ENCODE results near the gene RPA4. TPM values are rescaled to one million over a fixed set of nuclear protein-coding genes. Genes with fewer than 3 reads are reported as not detected.
"Not testable (repeated sequence)": the region's sequence is repeated elsewhere in the genome, so short reads cannot be mapped to it uniquely, and the experiment has no call there.

RPA4 gene, protein sequence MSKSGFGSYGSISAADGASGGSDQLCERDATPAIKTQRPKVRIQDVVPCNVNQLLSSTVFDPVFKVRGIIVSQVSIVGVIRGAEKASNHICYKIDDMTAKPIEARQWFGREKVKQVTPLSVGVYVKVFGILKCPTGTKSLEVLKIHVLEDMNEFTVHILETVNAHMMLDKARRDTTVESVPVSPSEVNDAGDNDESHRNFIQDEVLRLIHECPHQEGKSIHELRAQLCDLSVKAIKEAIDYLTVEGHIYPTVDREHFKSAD
- total RNA-seq = under 1 TPM in 1 of 2 experiments, not detected in 1; 0.23 TPM

DNA sequence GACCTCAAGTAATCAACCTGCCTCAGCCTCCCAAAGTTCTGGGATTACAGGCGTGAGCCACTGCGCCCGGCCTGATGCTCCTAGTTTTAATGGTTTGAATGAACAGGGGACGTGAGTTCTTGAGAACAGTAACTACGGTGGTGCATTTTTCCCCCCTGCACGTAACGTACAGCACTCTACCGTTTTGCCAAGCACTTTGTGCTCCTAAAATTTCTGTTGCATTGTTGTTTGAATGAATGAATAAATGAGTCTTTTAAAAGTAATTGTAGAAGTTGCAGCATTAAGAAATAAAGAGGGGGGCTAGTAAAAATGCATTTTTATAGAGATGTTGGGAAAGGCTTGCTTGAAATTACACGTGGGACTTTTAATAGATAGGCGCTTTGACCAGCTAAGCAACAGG, at the start of gene RPA4:
Gene RPA4 (plus strand): TSS at position 301 of the 400 bp plus-strand sequence. CDS start 403 bp downstream, outside the sequence.
- Mint-ChIP-seq H3K27me3 (no peaks in the 10 kb centered on the region), H3K36me3 (peaks cover 2% of the 10 kb centered on the region), H3K4me3 (no peak within 1 kb of the TSS), H3K9me3 (no peaks in the 10 kb centered on the region), H3K4me1 (no peaks in the 10 kb centered on the region), H3K27ac (no peak within 1 kb of the TSS)
- DNase-seq = no peak

DNA sequence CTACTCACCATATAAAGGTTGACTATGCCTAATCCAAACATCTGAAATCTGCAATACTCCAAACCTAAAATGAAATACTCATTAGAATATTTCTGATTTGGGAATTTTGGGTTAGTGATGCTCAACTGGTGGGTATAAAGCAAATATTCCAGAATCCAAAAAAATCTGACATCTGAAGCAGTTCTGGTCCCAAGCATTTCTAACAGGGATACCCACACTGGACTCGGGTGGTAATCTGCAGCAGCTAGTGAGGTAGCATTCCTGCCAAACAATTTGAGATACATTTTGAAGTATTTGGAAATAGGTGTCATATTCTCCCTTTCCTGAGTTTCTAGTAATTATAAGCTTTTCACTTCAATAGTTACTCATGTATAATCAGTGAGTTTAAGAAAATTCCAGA, 49.6 kb upstream of the RPA4 start:
- Mint-ChIP-seq H3K27ac (no peak overlapping the region), H3K4me3 (no peak overlapping the region), H3K27me3 (no peaks in the 10 kb centered on the region), H3K36me3 (no peaks in the 10 kb centered on the region), H3K9me3 (no peaks in the 10 kb centered on the region), H3K4me1 (no peaks in the 10 kb centered on the region)
- DNase-seq = no peak

DNA sequence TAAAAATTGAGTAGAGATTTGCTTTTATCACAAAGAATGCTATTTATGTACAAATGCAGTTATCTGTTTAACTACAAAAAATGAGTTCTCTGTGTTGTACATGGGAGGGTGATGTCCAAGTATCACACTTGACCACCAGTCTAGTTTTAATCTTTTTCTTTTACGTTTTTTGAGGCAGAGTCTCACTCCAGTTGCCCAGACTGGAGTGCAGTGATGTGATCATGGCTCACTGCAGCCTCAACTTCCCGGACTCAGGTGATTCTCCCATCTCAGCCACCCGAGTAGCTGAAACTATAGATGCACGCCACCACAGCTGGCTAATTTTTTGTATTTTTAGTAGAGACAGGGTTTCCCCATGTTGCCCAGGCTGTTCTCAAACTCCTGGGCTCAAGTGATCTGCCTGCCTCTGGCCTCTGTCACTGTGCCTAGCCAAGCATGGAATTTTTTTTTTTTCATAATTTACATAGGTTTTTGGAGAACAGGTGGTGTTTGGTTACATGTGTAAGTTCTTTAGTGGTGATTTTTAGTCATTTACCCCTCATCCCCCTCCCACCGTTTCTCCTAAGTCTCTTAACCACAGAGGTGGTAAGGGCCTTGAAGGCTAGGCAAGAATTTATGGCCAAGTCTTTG, 47.9 kb upstream of the RPA4 start:
- H3K27me3 Mint-ChIP-seq = no peaks in the 10 kb centered on the region
- H3K9me3 Mint-ChIP-seq = no peaks in the 10 kb centered on the region
- no peak overlapping the region for H3K4me3 Mint-ChIP-seq
- no peak overlapping the region for H3K27ac Mint-ChIP-seq
- H3K36me3 Mint-ChIP-seq = no peaks in the 10 kb centered on the region
- no peak for DNase-seq
- H3K4me1 Mint-ChIP-seq = no peaks in the 10 kb centered on the region

DNA sequence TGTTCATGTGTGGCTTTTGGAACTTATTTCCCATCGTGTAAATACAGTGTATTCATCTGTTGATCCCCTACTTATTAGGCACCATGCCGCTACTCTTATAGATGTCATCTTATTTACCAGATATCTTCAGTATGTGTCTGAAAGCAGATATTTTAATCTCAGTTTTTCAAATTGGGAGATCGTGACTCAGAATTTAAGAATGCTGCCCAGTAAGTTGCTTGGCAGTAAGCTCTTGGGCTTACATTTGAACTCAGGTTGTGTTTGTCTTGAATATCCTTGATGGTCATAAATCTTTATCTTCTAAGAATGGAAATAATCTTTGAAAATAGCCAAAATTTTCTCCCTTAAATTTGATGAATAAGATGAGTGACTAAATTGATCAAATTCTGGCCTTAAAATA, 45.9 kb upstream of the RPA4 start:
- peaks cover 2% of the 10 kb centered on the region for H3K4me1 Mint-ChIP-seq
- no peak overlapping the region for H3K27ac Mint-ChIP-seq
- no peak overlapping the region for H3K4me3 Mint-ChIP-seq
- DNase-seq = no peak
- H3K27me3 Mint-ChIP-seq = no peaks in the 10 kb centered on the region
- no peaks in the 10 kb centered on the region for H3K36me3 Mint-ChIP-seq
- H3K9me3 Mint-ChIP-seq = peaks cover 1% of the 10 kb centered on the region

DNA sequence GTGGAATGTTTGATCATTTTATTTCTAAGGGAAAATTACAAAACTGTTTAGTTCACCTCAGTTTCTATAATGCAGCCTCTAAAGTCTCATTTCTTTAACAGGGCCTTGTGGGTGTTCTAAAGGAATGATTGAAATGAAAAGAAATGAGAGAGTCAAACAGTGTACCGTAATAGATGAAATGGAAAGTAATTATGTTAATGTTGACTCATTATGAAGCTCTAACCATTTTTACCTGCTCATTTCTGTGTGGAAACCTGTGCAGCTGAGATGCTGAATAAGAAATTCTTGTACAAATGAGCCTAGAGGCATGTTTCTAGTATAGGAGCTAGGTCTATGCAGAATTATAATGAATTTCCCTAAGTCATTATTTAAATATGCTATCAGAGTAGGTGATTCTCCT, 45.2 kb upstream of the RPA4 start:
- DNase-seq = no peak
- no peak overlapping the region for H3K27ac Mint-ChIP-seq
- peaks cover 1% of the 10 kb centered on the region for H3K9me3 Mint-ChIP-seq
- no peaks in the 10 kb centered on the region for H3K36me3 Mint-ChIP-seq
- H3K27me3 Mint-ChIP-seq = no peaks in the 10 kb centered on the region
- peaks cover 2% of the 10 kb centered on the region for H3K4me1 Mint-ChIP-seq
- no peak overlapping the region for H3K4me3 Mint-ChIP-seq

DNA sequence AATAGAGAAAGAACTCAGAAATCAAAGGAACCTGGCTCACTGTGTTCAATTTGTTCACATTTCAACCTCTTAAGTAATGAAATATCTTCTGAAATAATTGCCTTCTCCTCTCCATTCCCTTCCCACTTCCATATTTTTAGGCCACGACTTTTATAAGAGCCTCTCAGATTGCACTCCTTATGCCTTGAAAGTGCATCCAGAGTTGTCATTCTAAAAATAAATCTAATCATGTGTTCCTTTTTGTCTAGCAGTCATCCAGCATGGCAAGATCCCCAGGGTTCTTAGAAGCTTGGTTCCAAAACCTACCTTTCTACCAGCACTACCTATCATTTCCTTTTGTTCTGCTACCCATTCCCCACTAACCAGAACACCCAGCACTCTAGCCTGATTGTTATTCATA, 42.4 kb upstream of the RPA4 start:
- DNase-seq = no peak
- Mint-ChIP-seq H3K27ac (no peak overlapping the region), H3K9me3 (peaks cover 1% of the 10 kb centered on the region), H3K36me3 (no peaks in the 10 kb centered on the region), H3K4me3 (no peak overlapping the region), H3K4me1 (peaks cover 2% of the 10 kb centered on the region), H3K27me3 (no peaks in the 10 kb centered on the region)

DNA sequence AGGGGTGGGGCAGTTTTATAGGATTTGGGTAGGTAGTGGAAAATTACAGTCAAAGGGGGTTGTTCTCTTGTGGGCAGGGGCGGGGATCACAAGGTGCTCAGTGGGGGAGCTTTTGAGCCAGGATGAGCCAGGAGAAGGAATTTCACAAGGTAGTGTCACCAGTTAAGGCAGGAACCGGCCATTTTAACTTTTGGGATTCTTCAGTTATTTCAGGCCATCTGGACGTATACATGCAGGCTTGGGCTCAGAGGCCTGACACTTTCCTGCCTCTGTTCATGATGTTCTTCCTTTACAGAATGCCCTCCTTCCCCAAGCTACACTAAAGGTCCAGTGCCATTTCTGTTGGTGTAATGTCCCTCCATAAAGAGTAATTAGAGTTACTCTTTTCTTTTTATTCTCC, 41.8 kb upstream of the RPA4 start:
- not testable (repeated sequence) for DNase-seq, H3K27ac Mint-ChIP-seq, H3K27me3 Mint-ChIP-seq, H3K4me1 Mint-ChIP-seq, H3K9me3 Mint-ChIP-seq, H3K4me3 Mint-ChIP-seq, H3K36me3 Mint-ChIP-seq

DNA sequence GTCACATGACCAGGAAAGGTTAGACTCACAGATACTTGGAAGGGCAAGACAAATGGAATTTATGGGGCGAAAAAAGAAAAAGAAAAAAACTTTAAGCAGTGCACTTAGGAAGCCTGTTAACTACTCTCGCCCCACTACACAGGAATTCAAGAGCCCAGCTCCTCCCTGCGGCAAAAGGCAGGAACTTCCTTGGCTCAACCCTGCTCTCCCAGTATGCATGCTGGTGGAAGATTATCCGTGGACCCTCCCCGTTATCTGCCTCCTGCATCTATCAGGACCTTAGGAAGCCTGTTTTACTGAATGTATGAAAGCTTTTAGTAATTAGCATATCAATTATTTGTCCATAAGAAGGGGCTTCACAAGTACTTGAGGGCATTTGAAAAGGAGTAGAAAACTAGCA, 40.1 kb upstream of the RPA4 start:
- Mint-ChIP-seq H3K9me3 (peaks cover 1% of the 10 kb centered on the region), H3K27ac (no peak overlapping the region), H3K4me1 (peaks cover 2% of the 10 kb centered on the region), H3K36me3 (peaks cover 3% of the 10 kb centered on the region), H3K27me3 (no peaks in the 10 kb centered on the region), H3K4me3 (no peak overlapping the region)
- no peak for DNase-seq

DNA sequence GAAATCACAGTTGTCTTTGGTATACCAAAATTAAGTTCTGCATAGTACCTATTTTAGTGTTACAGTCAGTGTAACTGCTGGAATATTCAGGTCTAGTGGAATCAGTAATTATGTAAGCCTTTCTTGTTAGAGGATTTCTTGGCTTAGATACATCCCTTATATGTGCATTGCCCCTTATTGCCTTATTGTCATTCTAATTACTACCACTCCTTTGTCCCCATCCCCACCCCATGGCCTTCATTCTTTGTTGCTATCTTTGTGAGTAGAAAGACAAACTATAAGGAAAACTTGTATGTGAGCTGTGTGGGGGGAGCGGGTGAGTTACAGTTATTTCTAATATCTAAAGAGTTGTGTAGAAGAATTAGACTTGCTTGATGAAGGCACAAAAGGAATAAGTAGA, 36.9 kb upstream of the RPA4 start:
- Mint-ChIP-seq H3K4me3 (no peak overlapping the region), H3K9me3 (no peaks in the 10 kb centered on the region), H3K27ac (no peak overlapping the region)

DNA sequence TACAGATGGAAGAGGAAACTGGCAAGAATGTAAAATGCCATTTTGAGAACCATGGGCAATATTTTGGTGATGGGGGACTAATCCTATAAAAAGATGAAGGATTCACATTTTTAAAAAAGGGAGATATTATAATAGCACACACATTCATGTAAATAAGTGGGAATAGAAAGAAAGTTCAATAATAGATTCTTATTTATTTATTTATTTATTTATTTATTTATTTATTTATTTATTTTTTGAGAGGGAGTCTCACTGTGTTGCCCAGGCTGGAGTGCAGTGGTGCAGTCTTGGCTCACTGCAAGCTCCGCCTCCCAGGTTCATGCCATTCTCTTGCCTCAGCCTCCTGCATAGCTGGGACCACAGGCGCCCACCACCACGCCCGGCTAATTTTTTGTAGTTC, 24.3 kb upstream of the RPA4 start:
- H3K4me3 Mint-ChIP-seq, H3K9me3 Mint-ChIP-seq, H3K4me1 Mint-ChIP-seq, DNase-seq, H3K27me3 Mint-ChIP-seq, H3K27ac Mint-ChIP-seq, H3K36me3 Mint-ChIP-seq: not testable (repeated sequence)

More for the DNA sequence above, 36.9 kb upstream of the RPA4 start:
- Mint-ChIP-seq H3K4me1 (peaks cover 2% of the 10 kb centered on the region), H3K27me3 (no peaks in the 10 kb centered on the region), H3K36me3 (peaks cover 3% of the 10 kb centered on the region)
- no peak for DNase-seq

DNA sequence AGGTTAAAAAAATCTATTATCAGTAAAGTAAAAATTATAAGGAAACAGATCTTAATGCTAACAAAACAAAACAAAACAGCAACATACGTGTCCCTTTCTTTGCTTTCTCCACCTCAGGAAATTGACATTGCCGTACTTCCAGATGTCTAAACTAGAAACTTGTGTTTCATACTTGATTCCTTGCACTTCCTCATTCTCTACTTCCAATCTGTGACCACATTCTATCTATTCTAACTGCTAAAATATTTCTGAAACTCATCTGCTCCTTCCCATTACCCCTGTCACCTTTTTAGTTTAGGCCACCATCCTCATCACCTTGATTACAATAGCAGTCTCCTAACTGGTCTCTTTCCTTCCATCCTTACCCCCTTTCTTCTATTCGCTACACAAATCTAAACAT, 22.5 kb upstream of the RPA4 start:
- Mint-ChIP-seq H3K4me1 (no peaks in the 10 kb centered on the region), H3K36me3 (no peaks in the 10 kb centered on the region), H3K27ac (no peak overlapping the region), H3K9me3 (no peaks in the 10 kb centered on the region), H3K4me3 (no peak overlapping the region), H3K27me3 (no peaks in the 10 kb centered on the region)
- DNase-seq = no peak

DNA sequence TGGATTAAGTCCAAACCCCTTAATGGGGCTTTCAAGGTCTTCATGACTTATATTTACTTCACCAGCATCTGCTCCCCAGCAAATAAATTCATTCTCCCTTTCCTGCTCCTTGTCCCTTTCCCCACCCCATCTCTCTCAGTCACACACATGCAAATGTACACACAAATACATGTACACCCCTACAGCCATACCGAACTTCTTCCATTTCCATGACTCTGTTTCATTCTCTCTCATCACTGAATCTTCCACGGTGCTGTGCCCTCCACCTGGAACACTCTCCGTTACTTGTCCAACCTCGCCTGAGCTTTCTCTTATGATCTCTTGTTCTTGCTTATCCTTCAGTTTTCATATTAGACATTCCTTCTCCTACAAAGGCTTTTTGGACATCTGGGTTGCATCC, 22.0 kb upstream of the RPA4 start:
- no peak for DNase-seq
- H3K9me3 Mint-ChIP-seq = no peaks in the 10 kb centered on the region
- no peaks in the 10 kb centered on the region for H3K36me3 Mint-ChIP-seq

DNA sequence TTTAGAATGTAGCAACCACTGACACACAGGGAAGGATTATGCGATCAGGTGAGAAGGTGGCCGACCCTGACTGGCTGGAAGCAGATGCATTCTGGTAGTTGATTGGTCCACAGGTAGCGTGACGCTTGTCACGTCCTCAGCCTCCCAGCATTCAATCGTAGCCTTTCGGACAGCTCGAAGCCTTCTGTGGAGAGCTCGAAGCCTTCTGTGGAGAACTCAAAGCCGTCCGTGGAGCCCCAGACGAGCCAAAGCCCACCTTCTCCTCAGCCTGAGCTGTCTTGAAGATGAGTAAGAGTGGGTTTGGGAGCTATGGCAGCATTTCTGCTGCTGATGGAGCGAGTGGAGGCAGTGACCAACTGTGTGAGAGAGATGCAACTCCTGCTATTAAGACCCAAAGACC, 319 bp downstream of the RPA4 start:
- no peak overlapping the region for H3K4me3 Mint-ChIP-seq
- H3K9me3 Mint-ChIP-seq = no peaks in the 10 kb centered on the region
- no peak for DNase-seq
- peaks cover 2% of the 10 kb centered on the region for H3K36me3 Mint-ChIP-seq
- no peaks in the 10 kb centered on the region for H3K27me3 Mint-ChIP-seq
- no peak overlapping the region for H3K27ac Mint-ChIP-seq
- H3K4me1 Mint-ChIP-seq = no peaks in the 10 kb centered on the region

More for the DNA sequence above, 22.0 kb upstream of the RPA4 start:
- no peak overlapping the region for H3K4me3 Mint-ChIP-seq
- H3K4me1 Mint-ChIP-seq = no peaks in the 10 kb centered on the region
- no peak overlapping the region for H3K27ac Mint-ChIP-seq
- H3K27me3 Mint-ChIP-seq = no peaks in the 10 kb centered on the region

DNA sequence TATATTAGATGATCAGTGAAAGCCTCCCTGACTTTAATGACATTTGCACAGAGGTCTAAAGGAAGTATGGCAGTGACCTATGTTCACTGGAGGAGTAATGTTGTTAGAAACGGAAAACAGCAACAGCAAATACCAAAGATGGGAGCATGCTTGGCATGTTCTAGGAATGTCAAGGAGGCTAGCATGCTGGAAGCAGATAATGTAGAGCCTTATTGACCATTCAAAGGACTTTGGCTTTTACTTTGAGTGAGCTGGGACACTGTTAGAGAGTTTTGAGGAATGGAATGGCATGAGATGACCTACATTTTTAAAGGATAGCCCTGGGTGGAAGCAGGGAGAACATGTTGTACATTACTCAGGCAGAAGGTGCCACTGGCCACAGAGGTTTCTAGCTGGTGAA, 6.0 kb downstream of the RPA4 start:
- Mint-ChIP-seq H3K36me3 (peaks cover 1% of the 10 kb centered on the region), H3K9me3 (no peaks in the 10 kb centered on the region), H3K4me1 (no peaks in the 10 kb centered on the region), H3K27me3 (no peaks in the 10 kb centered on the region), H3K27ac (no peak overlapping the region), H3K4me3 (no peak overlapping the region)
- no peak for DNase-seq

DNA sequence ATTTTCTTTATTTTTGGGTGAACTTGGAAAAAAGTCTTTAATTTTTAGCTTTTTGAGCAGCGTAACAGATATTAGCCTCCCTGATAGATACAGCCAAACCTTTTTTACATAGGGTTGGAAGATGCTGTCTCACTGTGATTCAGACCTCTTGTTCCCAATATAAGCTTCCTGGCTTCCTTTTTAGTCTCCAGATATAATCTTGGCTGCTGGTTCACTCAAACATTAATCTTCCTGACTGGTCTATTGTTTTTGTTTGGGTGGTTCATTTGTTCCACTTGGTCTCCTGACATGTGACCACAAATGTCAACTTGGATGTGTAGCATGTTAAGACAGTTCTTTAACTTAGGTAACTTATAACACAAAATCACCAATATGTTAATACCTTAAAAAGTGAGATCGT, 23.0 kb downstream of the RPA4 start:
- Mint-ChIP-seq H3K27me3 (no peaks in the 10 kb centered on the region), H3K36me3 (peaks cover 2% of the 10 kb centered on the region), H3K4me1 (no peaks in the 10 kb centered on the region), H3K4me3 (no peak overlapping the region), H3K9me3 (no peaks in the 10 kb centered on the region), H3K27ac (no peak overlapping the region)
- DNase-seq = no peak

DNA sequence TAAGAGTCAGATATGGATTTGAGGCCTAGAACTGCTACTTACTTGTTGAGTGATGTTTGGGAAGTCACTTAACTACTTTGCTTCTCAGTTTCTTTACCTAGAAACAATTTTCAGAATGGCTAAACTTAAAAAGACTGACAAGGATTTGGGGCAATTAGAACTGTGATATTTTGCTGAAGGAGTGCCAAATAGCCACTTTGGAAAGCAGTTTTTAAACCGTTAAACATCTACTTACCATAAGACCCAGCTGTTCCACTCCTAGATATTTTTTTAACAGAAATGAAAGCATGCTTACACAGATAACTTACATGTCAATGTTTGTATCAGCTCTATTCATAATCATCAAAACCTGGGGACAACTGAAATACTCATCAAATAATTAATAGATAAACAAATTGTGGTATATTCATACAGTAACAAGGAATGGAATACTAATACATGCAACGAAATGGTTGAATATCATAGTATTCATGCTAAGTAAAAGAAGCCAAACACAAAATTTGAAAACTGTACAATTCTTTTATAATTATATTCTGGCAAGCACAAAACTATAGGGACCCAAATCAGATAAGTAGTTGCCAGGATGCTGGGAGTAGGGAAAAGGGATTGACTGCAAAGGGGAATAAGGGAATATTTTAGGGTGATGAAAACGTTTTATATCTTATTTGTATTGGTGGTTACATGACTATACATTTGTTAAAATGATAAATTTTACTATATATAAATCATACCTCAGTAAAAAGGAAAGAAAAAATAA, 24.0 kb downstream of the RPA4 start:
- no peak overlapping the region for H3K27ac Mint-ChIP-seq
- no peaks in the 10 kb centered on the region for H3K4me1 Mint-ChIP-seq
- no peaks in the 10 kb centered on the region for H3K27me3 Mint-ChIP-seq
- H3K36me3 Mint-ChIP-seq = no peaks in the 10 kb centered on the region
- DNase-seq = no peak
- H3K4me3 Mint-ChIP-seq = no peak overlapping the region
- H3K9me3 Mint-ChIP-seq = no peaks in the 10 kb centered on the region

Data from activated naive CD8-positive, alpha-beta T cell treated with anti-CD3 and anti-CD28 coated beads for 36 hours (primary cell).